GM12878 (cell line): ENCODE measurements around the gene ANKRD44. TPM values are rescaled to one million over a fixed set of nuclear protein-coding genes. Genes with fewer than 3 reads are reported as not detected.

Experiments
- BRCA1 ChIP-seq: IDR thresholded peaks from 2 replicates; pipeline ENCODE4 v1.6.1; 2011; ENCODE audit warnings: low read depth, low read length, improper control_type of control experiment
- EP300 ChIP-seq, 2 experiments: fragments of 150-350 bp in 1 of 2; IDR thresholded peaks; 2 replicates each; pipeline ENCODE4 v1.6.1; 2011 to 2012; ENCODE audit warnings: low read depth in 2 of 2, low read length in 2 of 2, borderline replicate concordance in 1 of 2, improper control_type of control experiment in 1 of 2, inconsistent platforms in 1 of 2; ENCODE audit not compliant: control insufficient read depth in 1 of 2
- FOS ChIP-seq: IDR thresholded peaks from 3 replicates; pipeline ENCODE4 v1.6.1; 2011; ENCODE audit warnings: borderline replicate concordance; ENCODE audit not compliant: insufficient read length; ENCODE audit errors: extremely low read depth
- MEF2A ChIP-seq: IDR thresholded peaks from 2 replicates; pipeline ENCODE4 v1.6.1; 2011; ENCODE audit warnings: low read depth, mild to moderate bottlenecking, low read length, moderate library complexity; ENCODE audit not compliant: insufficient read depth
- MXI1 ChIP-seq: fragments of 150-350 bp; IDR thresholded peaks from 2 replicates; pipeline ENCODE4 v1.6.1; 2011; ENCODE audit warnings: low read depth, mild to moderate bottlenecking, inconsistent platforms, low read length, improper control_type of control experiment
- POLR2AphosphoS2 ChIP-seq: IDR thresholded peaks from 2 replicates; pipeline ENCODE4 v1.6.1; 2011; ENCODE audit warnings: low read depth, mild to moderate bottlenecking, low read length, improper control_type of control experiment, moderate library complexity
- SREBF2 ChIP-seq: IDR thresholded peaks from 2 replicates; pipeline ENCODE4 v1.6.1; 2012; ENCODE audit warnings: mild to moderate bottlenecking, low read length
- polyA plus RNA-seq, 11 experiments: library from polyadenylated mRNA; depleted of rRNA in 4 of 11; unstranded in 6 of 11; stranded (reverse) in 5 of 11; fragments of >200 nt; fragmentation: Nextera tagmentation in 4 of 11; fragmentation: Illumina TruSeq in 1 of 11; extraction: Ambion mirVana in 4 of 11; extraction: Trizol in 1 of 11; gene quantifications; 1 replicate in 1 of 11; 2 replicates in 10 of 11; pipeline versions ENCODE4 v1.2.1 to v1.2.3, GENCODE V29; 2011 to 2016; ENCODE audit warnings: inconsistent platforms in 2 of 11, missing spikeins in 2 of 11, low read depth in 1 of 11
- total RNA-seq, 4 experiments: library from RNA; depleted of rRNA in 3 of 4; stranded (reverse); fragments of >200 nt in 3 of 4; fragmentation: Illumina TruSeq in 1 of 4; extraction: Trizol in 1 of 4; gene quantifications; 2 replicates each; pipeline versions ENCODE4 v1.2.1 to v1.2.3, GENCODE V29; 2013 to 2021
- TF ChIP-seq, protein P1 (sequence below): fragments of 450-650 bp; IDR thresholded peaks from 2 replicates; pipeline ENCODE4 v1.6.1; 2017; ENCODE audit warnings: low read depth, mild to moderate bottlenecking, moderate library complexity
- TF ChIP-seq, protein P2 (sequence below): fragments of 450-650 bp; IDR thresholded peaks from 2 replicates; pipeline ENCODE4 v1.6.1; 2016; ENCODE audit warnings: mild to moderate bottlenecking, moderate library complexity, borderline replicate concordance
- TF ChIP-seq, protein P3 (sequence below): fragments of 150-350 bp; IDR thresholded peaks from 2 replicates; pipeline ENCODE4 v1.6.1; 2014; ENCODE audit warnings: mild to moderate bottlenecking, low read depth, low read length
- TF ChIP-seq, protein P4 (sequence below): IDR thresholded peaks from 2 replicates; pipeline ENCODE4 v1.6.1; 2012; ENCODE audit warnings: improper control_type of control experiment, low read depth, low read length; ENCODE audit not compliant: insufficient replicate concordance
- TF ChIP-seq, protein P5 (sequence below): fragments of 150-350 bp; IDR thresholded peaks from 2 replicates; pipeline ENCODE4 v1.6.1; 2016; ENCODE audit warnings: low read depth, low read length

The ANKRD44 gene
- total and polyA plus RNA-seq, 10 of the 15 experiments (the other 5 are each of a cell fraction or from before 2014, with no cell fraction given) = 19.1 to 99.1 (median 59.6) TPM

DNA sequence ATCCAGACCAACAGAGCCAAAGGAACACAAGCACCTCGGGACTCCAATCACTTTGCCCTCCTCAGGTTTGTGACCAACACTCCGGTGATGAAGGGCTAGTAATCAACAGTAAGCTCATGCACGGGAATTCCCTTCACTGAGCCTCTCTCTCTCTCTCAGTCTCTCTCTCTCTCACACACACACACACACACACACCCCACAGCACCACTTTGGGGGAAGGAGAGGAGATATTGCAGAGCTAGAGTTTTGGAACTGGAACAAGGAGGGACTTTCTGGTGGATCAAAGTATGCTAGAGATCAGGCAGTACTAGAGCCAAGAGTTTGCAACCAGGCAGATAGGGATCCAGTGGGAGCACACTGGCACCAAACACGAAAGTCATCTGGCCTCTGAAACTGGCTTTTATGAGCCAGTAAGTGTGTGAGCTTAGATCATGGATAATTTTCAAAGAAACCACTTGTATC is 98.7 kb downstream of the ANKRD44 start (continued):
- TF ChIP-seq, protein P1, sequence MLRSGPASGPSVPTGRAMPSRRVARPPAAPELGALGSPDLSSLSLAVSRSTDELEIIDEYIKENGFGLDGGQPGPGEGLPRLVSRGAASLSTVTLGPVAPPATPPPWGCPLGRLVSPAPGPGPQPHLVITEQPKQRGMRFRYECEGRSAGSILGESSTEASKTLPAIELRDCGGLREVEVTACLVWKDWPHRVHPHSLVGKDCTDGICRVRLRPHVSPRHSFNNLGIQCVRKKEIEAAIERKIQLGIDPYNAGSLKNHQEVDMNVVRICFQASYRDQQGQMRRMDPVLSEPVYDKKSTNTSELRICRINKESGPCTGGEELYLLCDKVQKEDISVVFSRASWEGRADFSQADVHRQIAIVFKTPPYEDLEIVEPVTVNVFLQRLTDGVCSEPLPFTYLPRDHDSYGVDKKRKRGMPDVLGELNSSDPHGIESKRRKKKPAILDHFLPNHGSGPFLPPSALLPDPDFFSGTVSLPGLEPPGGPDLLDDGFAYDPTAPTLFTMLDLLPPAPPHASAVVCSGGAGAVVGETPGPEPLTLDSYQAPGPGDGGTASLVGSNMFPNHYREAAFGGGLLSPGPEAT = peak; percentile 97
- TF ChIP-seq, protein P2, sequence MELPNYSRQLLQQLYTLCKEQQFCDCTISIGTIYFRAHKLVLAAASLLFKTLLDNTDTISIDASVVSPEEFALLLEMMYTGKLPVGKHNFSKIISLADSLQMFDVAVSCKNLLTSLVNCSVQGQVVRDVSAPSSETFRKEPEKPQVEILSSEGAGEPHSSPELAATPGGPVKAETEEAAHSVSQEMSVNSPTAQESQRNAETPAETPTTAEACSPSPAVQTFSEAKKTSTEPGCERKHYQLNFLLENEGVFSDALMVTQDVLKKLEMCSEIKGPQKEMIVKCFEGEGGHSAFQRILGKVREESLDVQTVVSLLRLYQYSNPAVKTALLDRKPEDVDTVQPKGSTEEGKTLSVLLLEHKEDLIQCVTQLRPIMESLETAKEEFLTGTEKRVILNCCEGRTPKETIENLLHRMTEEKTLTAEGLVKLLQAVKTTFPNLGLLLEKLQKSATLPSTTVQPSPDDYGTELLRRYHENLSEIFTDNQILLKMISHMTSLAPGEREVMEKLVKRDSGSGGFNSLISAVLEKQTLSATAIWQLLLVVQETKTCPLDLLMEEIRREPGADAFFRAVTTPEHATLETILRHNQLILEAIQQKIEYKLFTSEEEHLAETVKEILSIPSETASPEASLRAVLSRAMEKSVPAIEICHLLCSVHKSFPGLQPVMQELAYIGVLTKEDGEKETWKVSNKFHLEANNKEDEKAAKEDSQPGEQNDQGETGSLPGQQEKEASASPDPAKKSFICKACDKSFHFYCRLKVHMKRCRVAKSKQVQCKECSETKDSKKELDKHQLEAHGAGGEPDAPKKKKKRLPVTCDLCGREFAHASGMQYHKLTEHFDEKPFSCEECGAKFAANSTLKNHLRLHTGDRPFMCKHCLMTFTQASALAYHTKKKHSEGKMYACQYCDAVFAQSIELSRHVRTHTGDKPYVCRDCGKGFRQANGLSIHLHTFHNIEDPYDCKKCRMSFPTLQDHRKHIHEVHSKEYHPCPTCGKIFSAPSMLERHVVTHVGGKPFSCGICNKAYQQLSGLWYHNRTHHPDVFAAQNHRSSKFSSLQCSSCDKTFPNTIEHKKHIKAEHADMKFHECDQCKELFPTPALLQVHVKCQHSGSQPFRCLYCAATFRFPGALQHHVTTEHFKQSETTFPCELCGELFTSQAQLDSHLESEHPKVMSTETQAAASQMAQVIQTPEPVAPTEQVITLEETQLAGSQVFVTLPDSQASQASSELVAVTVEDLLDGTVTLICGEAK = no peak
- TF ChIP-seq POLR2AphosphoS2 (no peak), MEF2A (no peak), SREBF2 (no peak), FOS (no peak), MXI1 (no peak), EP300 (IDR thresholded peaks at IDR 0.05; ENCODE audit: borderline replicate concordance in 1 of 2, control insufficient read depth in 1 of 2, low read depth in 2 of 2, low read length in 2 of 2) (peak in 1 of 2 experiments; percentile 65; a peak in 1 of 4 replicates), BRCA1 (no peak)
- TF ChIP-seq, protein P3, sequence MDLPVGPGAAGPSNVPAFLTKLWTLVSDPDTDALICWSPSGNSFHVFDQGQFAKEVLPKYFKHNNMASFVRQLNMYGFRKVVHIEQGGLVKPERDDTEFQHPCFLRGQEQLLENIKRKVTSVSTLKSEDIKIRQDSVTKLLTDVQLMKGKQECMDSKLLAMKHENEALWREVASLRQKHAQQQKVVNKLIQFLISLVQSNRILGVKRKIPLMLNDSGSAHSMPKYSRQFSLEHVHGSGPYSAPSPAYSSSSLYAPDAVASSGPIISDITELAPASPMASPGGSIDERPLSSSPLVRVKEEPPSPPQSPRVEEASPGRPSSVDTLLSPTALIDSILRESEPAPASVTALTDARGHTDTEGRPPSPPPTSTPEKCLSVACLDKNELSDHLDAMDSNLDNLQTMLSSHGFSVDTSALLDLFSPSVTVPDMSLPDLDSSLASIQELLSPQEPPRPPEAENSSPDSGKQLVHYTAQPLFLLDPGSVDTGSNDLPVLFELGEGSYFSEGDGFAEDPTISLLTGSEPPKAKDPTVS = no peak
- TF ChIP-seq, protein P4, sequence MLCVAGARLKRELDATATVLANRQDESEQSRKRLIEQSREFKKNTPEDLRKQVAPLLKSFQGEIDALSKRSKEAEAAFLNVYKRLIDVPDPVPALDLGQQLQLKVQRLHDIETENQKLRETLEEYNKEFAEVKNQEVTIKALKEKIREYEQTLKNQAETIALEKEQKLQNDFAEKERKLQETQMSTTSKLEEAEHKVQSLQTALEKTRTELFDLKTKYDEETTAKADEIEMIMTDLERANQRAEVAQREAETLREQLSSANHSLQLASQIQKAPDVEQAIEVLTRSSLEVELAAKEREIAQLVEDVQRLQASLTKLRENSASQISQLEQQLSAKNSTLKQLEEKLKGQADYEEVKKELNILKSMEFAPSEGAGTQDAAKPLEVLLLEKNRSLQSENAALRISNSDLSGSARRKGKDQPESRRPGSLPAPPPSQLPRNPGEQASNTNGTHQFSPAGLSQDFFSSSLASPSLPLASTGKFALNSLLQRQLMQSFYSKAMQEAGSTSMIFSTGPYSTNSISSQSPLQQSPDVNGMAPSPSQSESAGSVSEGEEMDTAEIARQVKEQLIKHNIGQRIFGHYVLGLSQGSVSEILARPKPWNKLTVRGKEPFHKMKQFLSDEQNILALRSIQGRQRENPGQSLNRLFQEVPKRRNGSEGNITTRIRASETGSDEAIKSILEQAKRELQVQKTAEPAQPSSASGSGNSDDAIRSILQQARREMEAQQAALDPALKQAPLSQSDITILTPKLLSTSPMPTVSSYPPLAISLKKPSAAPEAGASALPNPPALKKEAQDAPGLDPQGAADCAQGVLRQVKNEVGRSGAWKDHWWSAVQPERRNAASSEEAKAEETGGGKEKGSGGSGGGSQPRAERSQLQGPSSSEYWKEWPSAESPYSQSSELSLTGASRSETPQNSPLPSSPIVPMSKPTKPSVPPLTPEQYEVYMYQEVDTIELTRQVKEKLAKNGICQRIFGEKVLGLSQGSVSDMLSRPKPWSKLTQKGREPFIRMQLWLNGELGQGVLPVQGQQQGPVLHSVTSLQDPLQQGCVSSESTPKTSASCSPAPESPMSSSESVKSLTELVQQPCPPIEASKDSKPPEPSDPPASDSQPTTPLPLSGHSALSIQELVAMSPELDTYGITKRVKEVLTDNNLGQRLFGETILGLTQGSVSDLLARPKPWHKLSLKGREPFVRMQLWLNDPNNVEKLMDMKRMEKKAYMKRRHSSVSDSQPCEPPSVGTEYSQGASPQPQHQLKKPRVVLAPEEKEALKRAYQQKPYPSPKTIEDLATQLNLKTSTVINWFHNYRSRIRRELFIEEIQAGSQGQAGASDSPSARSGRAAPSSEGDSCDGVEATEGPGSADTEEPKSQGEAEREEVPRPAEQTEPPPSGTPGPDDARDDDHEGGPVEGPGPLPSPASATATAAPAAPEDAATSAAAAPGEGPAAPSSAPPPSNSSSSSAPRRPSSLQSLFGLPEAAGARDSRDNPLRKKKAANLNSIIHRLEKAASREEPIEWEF = no peak
- TF ChIP-seq, protein P5, sequence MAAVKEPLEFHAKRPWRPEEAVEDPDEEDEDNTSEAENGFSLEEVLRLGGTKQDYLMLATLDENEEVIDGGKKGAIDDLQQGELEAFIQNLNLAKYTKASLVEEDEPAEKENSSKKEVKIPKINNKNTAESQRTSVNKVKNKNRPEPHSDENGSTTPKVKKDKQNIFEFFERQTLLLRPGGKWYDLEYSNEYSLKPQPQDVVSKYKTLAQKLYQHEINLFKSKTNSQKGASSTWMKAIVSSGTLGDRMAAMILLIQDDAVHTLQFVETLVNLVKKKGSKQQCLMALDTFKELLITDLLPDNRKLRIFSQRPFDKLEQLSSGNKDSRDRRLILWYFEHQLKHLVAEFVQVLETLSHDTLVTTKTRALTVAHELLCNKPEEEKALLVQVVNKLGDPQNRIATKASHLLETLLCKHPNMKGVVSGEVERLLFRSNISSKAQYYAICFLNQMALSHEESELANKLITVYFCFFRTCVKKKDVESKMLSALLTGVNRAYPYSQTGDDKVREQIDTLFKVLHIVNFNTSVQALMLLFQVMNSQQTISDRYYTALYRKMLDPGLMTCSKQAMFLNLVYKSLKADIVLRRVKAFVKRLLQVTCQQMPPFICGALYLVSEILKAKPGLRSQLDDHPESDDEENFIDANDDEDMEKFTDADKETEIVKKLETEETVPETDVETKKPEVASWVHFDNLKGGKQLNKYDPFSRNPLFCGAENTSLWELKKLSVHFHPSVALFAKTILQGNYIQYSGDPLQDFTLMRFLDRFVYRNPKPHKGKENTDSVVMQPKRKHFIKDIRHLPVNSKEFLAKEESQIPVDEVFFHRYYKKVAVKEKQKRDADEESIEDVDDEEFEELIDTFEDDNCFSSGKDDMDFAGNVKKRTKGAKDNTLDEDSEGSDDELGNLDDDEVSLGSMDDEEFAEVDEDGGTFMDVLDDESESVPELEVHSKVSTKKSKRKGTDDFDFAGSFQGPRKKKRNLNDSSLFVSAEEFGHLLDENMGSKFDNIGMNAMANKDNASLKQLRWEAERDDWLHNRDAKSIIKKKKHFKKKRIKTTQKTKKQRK = no peak
